ENCODE measurements around the gene PARD3B. TPM values are rescaled to one million over a fixed set of nuclear protein-coding genes. Genes with fewer than 3 reads are reported as not detected.

Gene PARD3B
- total and polyA plus RNA-seq, 8 donors: 18.5 to 24.6 (median 21.1) TPM

GRCh38 chr2:205555566-205556230 is 1010.4 kb downstream of the PARD3B start:
- no peak overlapping the region for H3K4me3 ChIP-seq
- intact Hi-C loops (cut with DNase I): no loop called here
- H3K4me1 ChIP-seq: no peaks in the 10 kb centered on the region
- DNase-seq: no peak
- H3K9me3 ChIP-seq: no peaks in the 10 kb centered on the region
- H3K36me3 ChIP-seq: no peaks in the 10 kb centered on the region
- ATAC-seq: no peak
- H3K27me3 ChIP-seq: no peaks in the 10 kb centered on the region
- TF ChIP-seq CTCF (IDR thresholded peaks at IDR 0.05): no peak
- H3K27ac ChIP-seq: no peak overlapping the region

DNA sequence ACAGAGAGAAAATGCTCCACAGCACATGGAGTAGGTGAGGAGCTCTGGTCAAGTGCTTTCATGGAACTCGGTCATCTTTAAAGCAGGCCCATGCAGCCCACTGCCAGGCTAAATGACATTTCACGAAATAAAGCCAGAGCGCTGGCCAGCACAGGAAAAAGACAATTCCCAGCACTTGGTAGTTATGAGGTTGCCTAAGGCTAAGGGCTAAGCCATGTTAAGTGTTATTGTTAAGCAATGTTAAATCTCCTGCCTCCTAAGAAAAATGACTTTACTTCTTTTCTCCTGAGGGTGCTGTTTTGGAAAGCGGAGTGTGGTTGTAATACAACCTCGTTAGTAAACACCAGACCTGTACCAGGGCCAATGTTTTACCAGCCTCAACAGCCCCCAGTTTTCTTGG is 1011.1 kb downstream of the PARD3B start:
- intact Hi-C loops (cut with DNase I): no loop called here
- H3K9me3 ChIP-seq: no peaks in the 10 kb centered on the region
- no peak overlapping the region for H3K27ac ChIP-seq
- DNase-seq: no peak
- TF ChIP-seq CTCF (IDR thresholded peaks at IDR 0.05): no peak
- no peak for ATAC-seq
- H3K27me3 ChIP-seq: no peaks in the 10 kb centered on the region
- no peak overlapping the region for H3K4me3 ChIP-seq
- H3K36me3 ChIP-seq: no peaks in the 10 kb centered on the region
- no peaks in the 10 kb centered on the region for H3K4me1 ChIP-seq

- no peak overlapping the region for H3K4me3 ChIP-seq
- H3K27ac ChIP-seq: no peak overlapping the region
- no peak for ATAC-seq
- no peak for TF ChIP-seq CTCF (IDR thresholded peaks at IDR 0.05)
- DNase-seq: no peak
- no peaks in the 10 kb centered on the region for H3K9me3 ChIP-seq
- no peaks in the 10 kb centered on the region for H3K4me1 ChIP-seq
- H3K27me3 ChIP-seq: no peaks in the 10 kb centered on the region
- intact Hi-C loops (cut with DNase I): no loop called here
- H3K36me3 ChIP-seq: no peaks in the 10 kb centered on the region
Measured at GRCh38 chr2:205556841-205557539, 1011.7 kb downstream of the PARD3B start.

DNA sequence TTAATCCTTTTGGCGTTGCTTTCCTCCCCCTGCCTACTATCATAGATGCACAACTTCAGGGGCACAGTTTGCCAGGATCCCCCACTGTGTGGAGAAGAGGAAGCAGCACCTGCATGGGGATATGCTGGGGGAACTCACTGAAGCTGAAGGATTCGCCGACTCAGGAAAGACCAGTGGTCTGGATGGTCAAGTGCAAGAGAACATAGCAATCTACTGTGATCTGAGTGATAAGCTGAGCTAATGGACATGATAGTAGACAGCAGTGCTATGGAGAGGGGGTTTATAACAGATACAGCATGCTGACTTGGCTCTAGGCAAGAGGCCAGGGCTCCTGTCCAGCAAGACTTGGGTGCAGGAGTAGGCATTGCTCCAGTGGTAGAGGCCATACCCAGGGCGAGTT is 1012.6 kb downstream of the PARD3B start:
- DNase-seq: no peak
- Histone ChIP-seq H3K4me1 (no peaks in the 10 kb centered on the region), H3K4me3 (no peak overlapping the region), H3K9me3 (no peaks in the 10 kb centered on the region), H3K27me3 (no peaks in the 10 kb centered on the region), H3K27ac (no peak overlapping the region), H3K36me3 (no peaks in the 10 kb centered on the region)
- ATAC-seq: no peak
- TF ChIP-seq CTCF (IDR thresholded peaks at IDR 0.05): no peak
- intact Hi-C loops (cut with DNase I): no loop called here

GRCh38 chr2:205561441-205561840 is 1016.2 kb downstream of the PARD3B start:
- intact Hi-C loops (cut with DNase I): no loop called here
- Histone ChIP-seq H3K27ac (no peak overlapping the region), H3K36me3 (no peaks in the 10 kb centered on the region), H3K9me3 (no peaks in the 10 kb centered on the region), H3K4me1 (no peaks in the 10 kb centered on the region), H3K27me3 (no peaks in the 10 kb centered on the region), H3K4me3 (no peak overlapping the region)
- TF ChIP-seq CTCF (IDR thresholded peaks at IDR 0.05): no peak
- ATAC-seq (no peak), DNase-seq (no peak)
